OCI-LY7 (cell line): ENCODE results near the gene ULK3.

Experiments
- CTCF ChIP-seq: fragments of 200-600 bp; sonication (generic); conservative IDR thresholded peaks from 2 replicates; pipeline ENCODE4 v1.5.1; 2014; ENCODE audit warnings: mild to moderate bottlenecking, antibody characterized with exemption, low read length, moderate library complexity, mixed read lengths
- EZH2phosphoT487 ChIP-seq: fragments of 200-600 bp; sonication (generic); IDR thresholded peaks from 2 replicates; pipeline ENCODE4 v1.6.1; 2018; ENCODE audit warnings: low read depth, borderline replicate concordance, mild to moderate bottlenecking, mixed run types, antibody characterized with exemption, low read length, moderate library complexity, mixed read lengths

- TF ChIP-seq CTCF (no peak), EZH2phosphoT487 (no peak)
Measured at GRCh38 chr15:74791007-74791406, 51.9 kb downstream of the ULK3 start.
